Mucosa of gallbladder (tissue), 1 donor: ENCODE data around the gene NMRAL1. TPM values are rescaled to one million over a fixed set of nuclear protein-coding genes. Genes with fewer than 3 reads are reported as not detected.

Experiments used
- DNase-seq: peaks from one replicate; pipeline ENCODE4 v3.0.0-alpha.2; 2020; ENCODE audit warnings: low spot score
- total RNA-seq: library from RNA; stranded (reverse); gene quantifications from one replicate; pipeline ENCODE4 v1.2.1, GENCODE V29; 2021
- donor health status: DM: no; HTN: no; CAD: no.

The NMRAL1 gene
- total RNA-seq, 1 donor from 2014 or later, result 58.9 TPM

GRCh38 chr16:4467916-4468315 lies 6.5 kb downstream of the NMRAL1 start:
- no peak for DNase-seq

GRCh38 chr16:4465977-4466779 lies 8.2 kb downstream of the NMRAL1 start:
- DNase-seq, result peak; percentile 68

- no peak for DNase-seq
Measured at GRCh38 chr16:4463522-4464163, 10.8 kb downstream of the NMRAL1 start.

- DNase-seq, result no peak
Measured at GRCh38 chr16:4461250-4462085, 13.0 kb downstream of the NMRAL1 start.

- DNase-seq, result no peak
Measured at GRCh38 chr16:4460936-4461249, 13.5 kb downstream of the NMRAL1 start.

GRCh38 chr16:4455951-4456350 lies 18.5 kb downstream of the NMRAL1 start:
- DNase-seq, result no peak

GRCh38 chr16:4455081-4455480 lies 19.3 kb downstream of the NMRAL1 start:
- no peak for DNase-seq

- DNase-seq, result no peak
Measured at GRCh38 chr16:4454623-4455022, 19.8 kb downstream of the NMRAL1 start.

- no peak for DNase-seq
Measured at GRCh38 chr16:4452674-4453073, 21.8 kb downstream of the NMRAL1 start.

- DNase-seq, result no peak
Measured at GRCh38 chr16:4450931-4451519, 23.4 kb downstream of the NMRAL1 start.

GRCh38 chr16:4450430-4450829 lies 24.0 kb downstream of the NMRAL1 start:
- DNase-seq, result no peak

- DNase-seq, result no peak
Measured at GRCh38 chr16:4443986-4444385, 30.4 kb downstream of the NMRAL1 start.

- DNase-seq, result no peak
Measured at GRCh38 chr16:4443271-4443670, 31.2 kb downstream of the NMRAL1 start.

GRCh38 chr16:4442371-4442770 lies 32.1 kb downstream of the NMRAL1 start:
- DNase-seq, result no peak

GRCh38 chr16:4437366-4437765 lies 37.1 kb downstream of the NMRAL1 start:
- DNase-seq, result no peak

- DNase-seq, result no peak
Measured at GRCh38 chr16:4435337-4436067, 38.9 kb downstream of the NMRAL1 start.

- no peak for DNase-seq
Measured at GRCh38 chr16:4433914-4434787, 40.3 kb downstream of the NMRAL1 start.

GRCh38 chr16:4433228-4433627 lies 41.2 kb downstream of the NMRAL1 start:
- DNase-seq, result no peak

- DNase-seq, result no peak
Measured at GRCh38 chr16:4431023-4431422, 43.4 kb downstream of the NMRAL1 start.

GRCh38 chr16:4428500-4428899 lies 45.9 kb downstream of the NMRAL1 start:
- DNase-seq, result no peak
